ENCODE data around the gene MEIKIN. TPM values are rescaled to one million over a fixed set of nuclear protein-coding genes. Genes with fewer than 3 reads are reported as not detected.

MEIKIN gene
- total and polyA plus RNA-seq, 2 of the 13 experiments (the other 11 are each of a cell fraction or from before 2014, with no cell fraction given) = not detected

DNA sequence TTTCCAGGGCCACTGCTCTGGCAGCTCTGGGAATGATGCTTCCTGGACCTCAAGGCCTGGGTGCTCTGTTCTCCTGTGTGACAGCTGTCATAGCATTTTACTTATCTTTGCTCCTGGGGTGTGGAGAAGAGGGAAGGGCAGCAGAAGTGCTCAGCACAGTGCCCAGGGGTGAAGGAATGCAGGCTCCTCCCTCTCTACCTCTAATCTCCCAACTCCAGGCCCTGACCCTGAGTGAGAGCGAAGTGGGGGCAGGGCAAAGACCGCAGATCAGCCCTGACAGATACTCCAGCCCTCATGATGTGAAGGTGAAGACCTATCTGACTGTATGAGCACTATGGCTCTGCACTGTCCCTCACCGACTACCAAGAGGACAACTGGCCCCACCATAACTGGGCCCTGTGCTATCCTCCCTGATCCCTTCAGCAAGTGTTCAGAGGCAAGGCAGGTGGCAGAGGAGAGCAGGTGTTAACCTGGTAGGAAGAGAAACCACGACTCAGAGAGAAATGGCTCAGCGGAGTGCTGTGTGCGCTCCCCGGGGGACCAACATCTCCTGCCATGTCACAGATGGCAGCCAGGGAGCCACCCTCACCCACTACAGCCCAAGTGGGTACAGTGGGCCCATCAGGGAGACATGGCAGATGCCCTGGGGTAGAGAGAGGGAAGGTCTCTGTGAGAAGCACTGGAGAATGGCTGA, 49.2 kb upstream of the MEIKIN start (continued):
- TF ChIP-seq, protein P1, sequence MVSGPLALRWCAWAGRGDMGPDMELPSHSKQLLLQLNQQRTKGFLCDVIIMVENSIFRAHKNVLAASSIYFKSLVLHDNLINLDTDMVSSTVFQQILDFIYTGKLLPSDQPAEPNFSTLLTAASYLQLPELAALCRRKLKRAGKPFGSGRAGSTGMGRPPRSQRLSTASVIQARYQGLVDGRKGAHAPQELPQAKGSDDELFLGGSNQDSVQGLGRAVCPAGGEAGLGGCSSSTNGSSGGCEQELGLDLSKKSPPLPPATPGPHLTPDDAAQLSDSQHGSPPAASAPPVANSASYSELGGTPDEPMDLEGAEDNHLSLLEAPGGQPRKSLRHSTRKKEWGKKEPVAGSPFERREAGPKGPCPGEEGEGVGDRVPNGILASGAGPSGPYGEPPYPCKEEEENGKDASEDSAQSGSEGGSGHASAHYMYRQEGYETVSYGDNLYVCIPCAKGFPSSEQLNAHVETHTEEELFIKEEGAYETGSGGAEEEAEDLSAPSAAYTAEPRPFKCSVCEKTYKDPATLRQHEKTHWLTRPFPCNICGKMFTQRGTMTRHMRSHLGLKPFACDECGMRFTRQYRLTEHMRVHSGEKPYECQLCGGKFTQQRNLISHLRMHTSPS (CRISPR knock-in tag; IDR thresholded peaks at IDR 0.05; ENCODE audit: low read depth) = peak; percentile 60; the same call in 1 of the 2 replicates
- TF ChIP-seq RAD21 (CRISPR knock-in tag; IDR thresholded peaks at IDR 0.05) (no peak), ZSCAN12 (CRISPR knock-in tag; IDR thresholded peaks at IDR 0.05) (no peak), ZNF12 (CRISPR knock-in tag; IDR thresholded peaks at IDR 0.05) (peak; percentile 31; the same call in 1 of the 2 replicates), BCL3 (CRISPR knock-in tag; IDR thresholded peaks at IDR 0.05) (peak; percentile 36; the same call in 1 of the 2 replicates), ZNF598 (CRISPR knock-in tag; IDR thresholded peaks at IDR 0.05; ENCODE audit: borderline replicate concordance) (no peak), NFE2L2 (IDR thresholded peaks at IDR 0.05; ENCODE audit: low read length) (no peak), TBP (CRISPR knock-in tag; IDR thresholded peaks at IDR 0.05) (no peak), ZNF709 (CRISPR knock-in tag; IDR thresholded peaks at IDR 0.05) (no peak), CCDC6 (CRISPR knock-in tag; IDR thresholded peaks at IDR 0.05) (no peak), NR2C2 (CRISPR knock-in tag; IDR thresholded peaks at IDR 0.05; ENCODE audit: borderline replicate concordance) (0 out of 2 replicates have a peak, but pooled peaks have one; percentile 25), ZHX1 (CRISPR knock-in tag; IDR thresholded peaks at IDR 0.05; ENCODE audit: low read depth) (0 out of 2 replicates have a peak, but pooled peaks have one; percentile 38), ZNF256 (CRISPR knock-in tag; conservative IDR thresholded peaks at IDR 0.05) (no peak), BRCA1 (CRISPR knock-in tag; IDR thresholded peaks at IDR 0.05) (no peak), NCOA2 (CRISPR knock-in tag; IDR thresholded peaks at IDR 0.05) (peak; percentile 59), HES4 (CRISPR knock-in tag; IDR thresholded peaks at IDR 0.05; ENCODE audit: borderline replicate concordance) (no peak), ZNF225 (CRISPR knock-in tag; IDR thresholded peaks at IDR 0.05) (0 out of 2 replicates have a peak, but pooled peaks have one; percentile 19), ZNF609 (CRISPR knock-in tag; IDR thresholded peaks at IDR 0.05; ENCODE audit: borderline replicate concordance) (peak; percentile 62; the same call in 1 of the 2 replicates)
